Stomach (tissue), 4 donors: ENCODE measurements around the gene PRKAA1.

Experiments
- POLR2A ChIP-seq, 4 donors: fragments of 450-650 bp; IDR thresholded peaks; one replicate each; pipeline ENCODE4 v1.6.1; 2016; ENCODE audit warnings: antibody characterized with exemption in 4 of 4, control low read depth in 2 of 4, mild to moderate bottlenecking in 1 of 4, moderate library complexity in 1 of 4
- POLR2AphosphoS5 ChIP-seq, 3 donors: sonication (generic); formaldehyde crosslinking; IDR thresholded peaks; one replicate each; pipeline ENCODE4 v1.6.1; 2016; ENCODE audit warnings: antibody characterized with exemption in 3 of 3
- TF ChIP-seq, protein P1 (sequence below), 7 experiments: fragments of 450-650 bp in 4 of 7; fragments of 200-600 bp in 3 of 7; sonication (generic) in 3 of 7; IDR thresholded peaks; one replicate each; pipeline ENCODE4 v1.5.1; 2016 to 2019; ENCODE audit warnings: antibody characterized with exemption in 7 of 7, control low read depth in 2 of 7, mild to moderate bottlenecking in 1 of 7

GRCh38 chr5:40827188-40827977, 29.2 kb upstream of the PRKAA1 start:
- TF ChIP-seq, protein P1, sequence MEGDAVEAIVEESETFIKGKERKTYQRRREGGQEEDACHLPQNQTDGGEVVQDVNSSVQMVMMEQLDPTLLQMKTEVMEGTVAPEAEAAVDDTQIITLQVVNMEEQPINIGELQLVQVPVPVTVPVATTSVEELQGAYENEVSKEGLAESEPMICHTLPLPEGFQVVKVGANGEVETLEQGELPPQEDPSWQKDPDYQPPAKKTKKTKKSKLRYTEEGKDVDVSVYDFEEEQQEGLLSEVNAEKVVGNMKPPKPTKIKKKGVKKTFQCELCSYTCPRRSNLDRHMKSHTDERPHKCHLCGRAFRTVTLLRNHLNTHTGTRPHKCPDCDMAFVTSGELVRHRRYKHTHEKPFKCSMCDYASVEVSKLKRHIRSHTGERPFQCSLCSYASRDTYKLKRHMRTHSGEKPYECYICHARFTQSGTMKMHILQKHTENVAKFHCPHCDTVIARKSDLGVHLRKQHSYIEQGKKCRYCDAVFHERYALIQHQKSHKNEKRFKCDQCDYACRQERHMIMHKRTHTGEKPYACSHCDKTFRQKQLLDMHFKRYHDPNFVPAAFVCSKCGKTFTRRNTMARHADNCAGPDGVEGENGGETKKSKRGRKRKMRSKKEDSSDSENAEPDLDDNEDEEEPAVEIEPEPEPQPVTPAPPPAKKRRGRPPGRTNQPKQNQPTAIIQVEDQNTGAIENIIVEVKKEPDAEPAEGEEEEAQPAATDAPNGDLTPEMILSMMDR (IDR thresholded peaks at IDR 0.05): no peak
- TF ChIP-seq POLR2A (IDR thresholded peaks at IDR 0.05) (no peak), POLR2AphosphoS5 (IDR thresholded peaks at IDR 0.05) (no peak)
